Esophagus squamous epithelium (tissue), 4 donors: Measurements from ENCODE around the gene GORASP1.

Source experiments
- CTCF ChIP-seq, 6 experiments: fragments of 450-650 bp in 4 of 6; fragments of 200-600 bp in 2 of 6; sonication (generic) in 2 of 6; IDR thresholded peaks; one replicate each; pipeline ENCODE4 v1.5.1; 2016 to 2019; ENCODE audit warnings: antibody characterized with exemption in 6 of 6, mild to moderate bottlenecking in 4 of 6, moderate library complexity in 4 of 6
- POLR2A ChIP-seq, 4 donors: fragments of 450-650 bp; IDR thresholded peaks; one replicate each; pipeline ENCODE4 v1.6.1; 2017; ENCODE audit warnings: antibody characterized with exemption in 4 of 4, mild to moderate bottlenecking in 4 of 4, moderate library complexity in 3 of 4

- TF ChIP-seq POLR2A (IDR thresholded peaks at IDR 0.05) (no peak), CTCF (IDR thresholded peaks at IDR 0.05) (no peak)
These were observed 38.9 kb downstream of the GORASP1 start for GRCh38 chr3:39068556-39068955.
